GM19025 (cell line): ENCODE data around the gene FKBP2.
A peak's percentile ranks its signal among the peaks of the same experiment; 100 is the strongest.
"Not testable (repeated sequence)": the region's sequence is repeated elsewhere in the genome, so short reads cannot be mapped to it uniquely, and the experiment has no call there.

Experiments
- ATAC-seq: cut with Tn5 transposase; IDR thresholded peaks from one replicate; pipeline ENCODE4 v1.9.1; 2021; ENCODE audit warnings: mild to moderate bottlenecking, low read depth, moderate library complexity; ENCODE audit not compliant: unreplicated experiment

Gene FKBP2

DNA sequence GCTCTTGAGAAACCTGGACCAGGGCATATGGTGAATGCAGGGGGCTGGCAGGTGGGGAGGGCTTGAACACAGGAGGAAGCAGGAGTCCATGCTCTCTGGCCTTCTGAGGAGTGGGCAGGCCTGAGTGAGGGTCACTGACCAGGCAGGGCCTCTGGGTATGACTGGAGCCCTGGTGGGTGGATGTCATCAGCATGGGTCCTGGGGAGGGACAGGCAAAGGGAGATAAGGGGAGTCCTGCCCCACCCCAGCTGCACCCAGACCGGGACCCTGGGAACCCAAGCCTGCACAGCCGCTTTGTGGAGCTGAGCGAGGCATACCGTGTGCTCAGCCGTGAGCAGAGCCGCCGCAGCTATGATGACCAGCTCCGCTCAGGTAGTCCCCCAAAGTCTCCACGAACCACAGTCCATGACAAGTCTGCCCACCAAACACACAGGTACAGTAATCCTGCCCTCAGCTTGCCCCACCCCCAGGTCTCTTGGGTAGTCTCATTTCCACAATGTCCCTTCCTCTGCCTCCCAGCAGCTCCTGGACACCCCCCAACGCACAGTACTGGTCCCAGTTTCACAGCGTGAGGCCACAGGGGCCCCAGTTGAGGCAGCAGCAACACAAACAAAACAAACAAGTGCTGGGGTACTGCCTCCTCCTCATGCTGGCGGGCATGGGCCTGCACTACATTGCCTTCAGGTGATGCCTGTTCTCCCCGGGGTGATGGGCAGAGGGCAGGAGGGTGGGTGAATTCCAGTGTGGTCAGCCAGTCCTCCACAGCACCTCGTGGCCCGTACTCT, 8.5 kb upstream of the FKBP2 start:
- no peak for ATAC-seq

GRCh38 chr11:64232967-64233315, 8.0 kb upstream of the FKBP2 start:
- no peak for ATAC-seq

GRCh38 chr11:64233913-64234586, 6.8 kb upstream of the FKBP2 start, which contains the start of gene VEGFB:
Gene VEGFB (plus strand): TSS chr11:64234584. CDS start chr11:64234834, 250 bp downstream.
- ATAC-seq, result peak; percentile 40

DNA sequence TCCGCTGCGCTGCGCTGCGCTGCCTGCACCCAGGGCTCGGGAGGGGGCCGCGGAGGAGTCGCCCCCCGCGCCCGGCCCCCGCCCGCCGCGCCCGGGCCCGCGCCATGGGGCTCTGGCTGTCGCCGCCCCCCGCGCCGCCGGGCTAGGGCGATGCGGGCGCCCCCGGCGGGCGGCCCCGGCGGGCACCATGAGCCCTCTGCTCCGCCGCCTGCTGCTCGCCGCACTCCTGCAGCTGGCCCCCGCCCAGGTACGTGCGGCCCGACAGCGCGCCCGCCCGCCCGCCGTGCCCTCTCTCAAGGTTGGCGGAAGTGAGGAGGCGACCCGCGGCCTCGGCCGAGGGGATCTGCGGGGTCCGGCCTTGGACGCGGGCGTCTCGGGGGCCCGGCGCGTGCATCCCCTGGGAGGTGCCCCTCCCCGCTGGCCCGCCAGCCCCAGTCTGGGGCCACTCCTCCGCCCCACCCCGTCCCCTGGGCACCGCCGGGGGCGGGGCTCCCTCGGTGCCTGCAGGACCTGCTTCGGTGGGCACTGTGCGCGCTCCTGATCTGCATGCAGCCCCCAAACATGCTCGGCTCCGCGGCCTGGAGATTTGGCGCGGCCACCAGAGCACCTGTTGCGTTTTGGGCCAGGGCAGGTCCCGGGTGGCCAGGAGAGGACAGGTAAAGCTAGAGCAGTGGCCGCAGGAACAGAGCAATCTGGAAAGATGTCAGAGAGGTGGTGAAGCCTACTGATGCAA, 6.1 kb upstream of the FKBP2 start:
- peak; percentile 32 for ATAC-seq

- ATAC-seq, result no peak
These were observed 5.3 kb upstream of the FKBP2 start for GRCh38 chr11:64235437-64236161.

GRCh38 chr11:64237484-64237951, 3.4 kb upstream of the FKBP2 start:
- no peak for ATAC-seq

GRCh38 chr11:64238076-64238475, 2.8 kb upstream of the FKBP2 start:
- ATAC-seq, result no peak

GRCh38 chr11:64238999-64239398, 1.9 kb upstream of the FKBP2 start:
- ATAC-seq, result no peak

- peak; percentile 3 for ATAC-seq
These were observed 1.0 kb upstream of the FKBP2 start for GRCh38 chr11:64239662-64240434.

DNA sequence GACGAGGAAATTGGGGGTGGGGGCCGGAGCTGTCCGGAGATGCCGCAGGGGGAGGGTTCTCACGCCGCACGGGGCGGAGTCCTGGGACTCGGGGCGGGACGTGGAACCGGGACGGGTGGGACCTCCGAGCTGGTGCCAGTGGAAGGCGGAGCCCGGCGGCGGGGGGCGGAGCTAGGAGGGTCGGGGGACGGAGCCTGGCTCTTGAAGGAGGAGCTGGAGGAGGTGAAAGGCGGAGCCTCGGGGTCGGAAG, 271 bp downstream of the FKBP2 start:
- ATAC-seq, result peak; percentile 57

GRCh38 chr11:64241491-64242374, 838 bp downstream of the FKBP2 start:
- ATAC-seq, result peak; percentile 3

DNA sequence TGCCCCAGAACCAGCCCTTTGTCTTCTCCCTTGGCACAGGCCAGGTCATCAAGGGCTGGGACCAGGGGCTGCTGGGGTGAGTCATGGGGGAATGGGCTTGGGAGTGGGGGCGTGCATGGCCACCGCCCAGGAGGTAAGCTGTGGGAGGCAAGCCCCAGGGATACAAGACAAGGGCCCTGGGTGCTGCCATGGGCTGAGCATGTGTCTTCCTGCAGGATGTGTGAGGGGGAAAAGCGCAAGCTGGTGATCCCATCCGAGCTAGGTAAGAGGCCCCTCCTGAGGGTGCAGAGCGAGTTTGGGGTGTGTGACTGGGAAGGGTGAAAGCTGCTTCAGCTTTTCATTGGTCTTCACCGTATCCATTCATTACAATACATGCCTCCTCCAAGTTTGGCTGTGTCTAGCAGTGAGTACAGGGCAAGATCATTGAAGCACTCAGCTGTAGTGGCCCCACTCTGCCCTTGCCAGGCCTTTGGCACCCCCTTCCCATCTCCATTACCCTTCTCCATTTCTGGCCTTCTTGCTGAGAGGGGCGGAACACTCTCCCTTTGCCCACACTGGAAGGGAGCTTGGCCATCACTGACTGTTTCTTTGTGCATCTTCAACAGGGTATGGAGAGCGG, 2.5 kb downstream of the FKBP2 start:
- ATAC-seq, result no peak

- no peak for ATAC-seq
These were observed 3.2 kb downstream of the FKBP2 start for GRCh38 chr11:64244107-64244506.

- ATAC-seq, result no peak
These were observed 4.1 kb downstream of the FKBP2 start for GRCh38 chr11:64244966-64245365.

DNA sequence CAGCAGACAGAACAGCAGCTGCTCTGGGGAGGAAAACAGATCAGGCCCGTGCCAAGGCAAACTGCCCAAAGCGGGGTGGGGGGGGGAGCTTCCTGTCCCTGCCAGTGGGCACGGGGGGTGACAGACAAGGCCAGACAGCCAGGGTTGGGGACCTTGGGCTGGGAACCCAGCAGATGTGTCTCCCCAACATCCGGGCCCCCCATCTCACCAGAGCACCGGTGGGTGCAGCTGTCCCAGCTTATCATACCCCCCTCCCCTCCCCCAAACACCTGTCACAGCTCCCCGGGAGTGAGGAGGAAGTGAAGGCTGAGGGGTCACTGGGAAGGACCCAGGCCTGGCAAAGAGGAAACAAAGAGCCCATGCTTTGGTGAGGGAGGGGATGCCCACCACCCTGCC, 4.5 kb downstream of the FKBP2 start:
- no peak for ATAC-seq

GRCh38 chr11:64245797-64246620, 5.1 kb downstream of the FKBP2 start:
- no peak for ATAC-seq

GRCh38 chr11:64246621-64246870, 5.7 kb downstream of the FKBP2 start:
- ATAC-seq, result not testable (repeated sequence)
